NAMALWA (cell line): ENCODE results near the gene SCCPDH.
A peak's percentile ranks its signal among the peaks of the same experiment; 100 is the strongest.
"Not testable (repeated sequence)": the region's sequence is repeated elsewhere in the genome, so short reads cannot be mapped to it uniquely, and the experiment has no call there.

Experiments used
- DNase-seq: peaks from one replicate; pipeline ENCODE4 v3.0.0-alpha.2; 2015; ENCODE audit warnings: low spot score

The SCCPDH gene

GRCh38 chr1:246800756-246801155 is 76.5 kb downstream of the SCCPDH start:
- DNase-seq: no peak

- DNase-seq: no peak
These were observed 77.2 kb downstream of the SCCPDH start for GRCh38 chr1:246801241-246802020.

GRCh38 chr1:246803373-246803772 is 79.2 kb downstream of the SCCPDH start:
- no peak for DNase-seq

GRCh38 chr1:246803883-246804282 is 79.7 kb downstream of the SCCPDH start:
- no peak for DNase-seq

- DNase-seq: no peak
These were observed 81.0 kb downstream of the SCCPDH start for GRCh38 chr1:246805135-246805716.

- DNase-seq: peak; percentile 16
These were observed 85.3 kb downstream of the SCCPDH start for GRCh38 chr1:246809473-246809872.

DNA sequence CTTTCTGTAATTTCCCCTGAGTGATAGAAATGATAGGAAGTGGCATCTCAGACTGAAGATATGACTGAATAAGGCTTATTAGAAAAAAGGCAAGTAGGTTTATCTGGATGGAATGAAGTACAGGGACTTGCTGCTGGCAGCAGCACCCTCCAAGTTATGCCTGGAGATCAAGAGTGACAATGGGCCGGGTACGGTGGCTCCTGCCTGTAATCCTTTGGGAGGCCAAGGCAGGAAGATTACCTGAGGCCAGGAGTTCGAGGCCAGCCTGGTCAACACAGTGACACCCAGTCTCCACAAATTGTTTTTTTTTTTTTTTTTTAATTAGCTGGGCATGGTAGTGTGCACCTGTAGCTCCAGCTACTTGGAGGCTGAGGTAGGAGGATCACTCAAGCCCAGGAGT is 87.8 kb downstream of the SCCPDH start:
- no peak for DNase-seq

GRCh38 chr1:246813325-246813724 is 89.1 kb downstream of the SCCPDH start:
- not testable (repeated sequence) for DNase-seq

DNA sequence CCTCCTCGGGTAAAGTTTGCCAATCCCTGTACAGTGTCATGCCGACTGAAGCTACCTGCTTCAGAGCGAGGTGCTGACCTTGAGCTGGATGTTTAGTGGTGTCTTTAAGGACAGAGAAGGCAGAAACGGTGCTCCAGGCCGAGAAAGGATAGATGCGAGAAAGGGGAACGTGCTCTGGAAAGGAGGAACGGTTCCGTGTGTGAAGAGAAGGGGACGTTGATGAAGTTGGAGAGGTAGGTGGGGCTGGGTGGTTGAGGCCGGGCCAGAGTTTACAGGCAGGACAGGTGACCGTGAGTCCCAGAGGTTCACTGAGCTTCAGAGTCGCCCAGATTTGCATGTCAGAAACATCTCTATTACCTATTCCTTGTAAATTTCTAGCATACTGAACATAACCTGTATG is 90.7 kb downstream of the SCCPDH start:
- no peak for DNase-seq

GRCh38 chr1:246815693-246816270 is 91.6 kb downstream of the SCCPDH start:
- DNase-seq: no peak
